Endometrium (tissue), 2 donors: ENCODE measurements around the gene FGFR3.

Experiments used
- FAIRE-seq: peaks from 2 replicates; lab custom pipeline; 2012; peaks lifted over from hg19 to GRCh38; lab: Jason Lieb, UNC
- donor health status: control.
- donor health status: control.

Gene FGFR3

DNA sequence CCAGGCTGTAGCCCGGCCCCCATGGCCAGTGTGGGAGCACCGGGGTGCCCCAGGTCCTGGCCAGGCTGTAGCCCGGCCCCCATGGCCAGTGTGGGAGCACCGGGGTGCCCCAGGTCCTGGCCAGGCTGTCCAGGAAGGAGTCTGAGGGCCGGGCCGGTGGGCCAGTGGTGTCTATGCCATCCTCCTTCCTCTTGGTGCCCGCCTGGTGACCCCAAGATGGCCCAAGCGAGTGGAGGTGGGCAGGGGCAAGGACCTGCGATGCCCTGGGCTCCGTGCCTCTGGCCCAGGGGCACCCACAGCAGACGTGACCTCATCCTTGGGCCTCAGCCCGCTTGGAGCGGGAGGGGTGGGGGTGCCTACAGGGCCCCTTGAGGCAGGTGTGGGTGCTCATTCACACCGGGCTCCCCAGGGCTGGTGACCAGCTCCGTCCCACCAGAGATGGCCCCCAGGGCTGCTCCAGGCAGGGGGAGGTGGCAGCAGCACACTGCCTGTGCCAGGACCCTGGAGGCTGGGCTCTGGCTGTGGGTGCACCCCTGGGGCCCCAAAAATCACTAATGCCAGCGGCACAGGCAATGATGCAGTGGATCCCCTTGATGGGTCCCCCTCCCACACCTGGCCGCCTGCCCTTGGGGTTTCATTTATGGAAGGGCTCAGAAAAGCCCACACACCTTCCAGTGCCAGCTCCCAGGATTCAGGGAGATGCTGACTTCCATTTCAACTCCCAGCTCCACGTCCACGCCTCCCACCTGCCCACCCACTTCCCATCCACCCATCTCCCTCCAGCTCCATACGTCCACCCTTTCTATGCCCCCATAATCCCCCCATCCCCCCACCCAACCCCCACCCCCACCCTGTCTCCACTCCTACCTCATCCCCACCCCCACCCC lies 36.0 kb upstream of the FGFR3 start:
- FAIRE-seq = no peak

DNA sequence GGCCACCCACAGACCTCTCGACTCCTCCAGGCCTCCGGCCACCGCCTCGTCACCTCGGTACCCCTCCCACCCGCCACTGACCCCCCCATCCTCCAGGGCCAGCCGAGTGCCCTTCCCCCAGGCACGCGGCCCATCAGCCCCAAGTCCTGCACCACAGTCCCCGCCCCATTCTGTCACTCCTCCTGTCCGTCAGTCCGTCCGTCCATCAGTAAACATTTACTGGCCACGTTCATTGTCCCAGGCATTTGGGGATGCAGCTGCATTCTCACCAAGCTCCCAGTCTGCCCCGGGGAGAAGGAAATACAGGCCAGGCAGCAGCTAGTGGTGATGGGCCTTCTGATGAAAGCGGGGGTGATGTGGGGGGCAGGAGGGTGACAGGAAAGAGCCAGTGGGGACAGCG lies 35.3 kb upstream of the FGFR3 start:
- no peak for FAIRE-seq

DNA sequence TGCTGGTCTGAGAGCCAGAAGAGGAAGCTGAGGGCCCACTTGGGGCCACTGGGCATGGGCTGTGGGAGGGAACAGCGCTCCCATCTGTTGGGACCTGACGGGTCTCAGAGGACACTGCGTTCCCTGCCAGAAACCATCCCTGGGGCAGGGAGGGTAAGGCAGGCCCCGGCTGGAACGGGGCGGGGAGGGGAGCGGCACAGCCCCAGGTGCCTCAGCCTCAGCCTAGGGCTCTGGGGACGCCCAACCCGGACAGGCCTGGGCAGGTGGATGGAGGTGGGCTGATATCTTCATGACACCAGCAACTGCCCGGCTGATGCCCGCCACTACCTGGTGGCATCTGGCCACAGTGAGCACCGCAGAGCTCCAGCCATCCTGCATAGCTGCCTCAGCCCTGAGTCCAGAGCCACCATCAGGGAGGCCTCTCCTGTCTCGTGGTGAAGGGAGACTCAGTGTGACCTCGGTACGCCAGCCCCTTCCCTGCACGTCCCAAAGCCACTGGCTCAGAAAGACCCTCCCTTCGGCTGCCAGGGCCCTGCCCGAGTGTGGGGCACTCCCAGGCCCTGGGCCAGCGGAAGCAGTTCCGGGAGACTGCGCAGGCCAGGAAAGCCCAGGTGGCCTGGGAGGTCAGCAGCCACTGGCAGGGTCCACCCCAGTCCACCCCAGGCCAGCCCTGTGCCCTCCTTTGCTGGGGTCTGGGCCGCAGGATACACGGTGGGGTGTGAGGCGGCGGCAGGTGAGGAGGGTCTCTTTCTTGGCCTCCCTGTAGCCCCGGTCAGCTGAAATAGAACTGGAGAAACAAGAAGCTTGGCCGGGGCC lies 34.6 kb upstream of the FGFR3 start:
- no peak for FAIRE-seq

DNA sequence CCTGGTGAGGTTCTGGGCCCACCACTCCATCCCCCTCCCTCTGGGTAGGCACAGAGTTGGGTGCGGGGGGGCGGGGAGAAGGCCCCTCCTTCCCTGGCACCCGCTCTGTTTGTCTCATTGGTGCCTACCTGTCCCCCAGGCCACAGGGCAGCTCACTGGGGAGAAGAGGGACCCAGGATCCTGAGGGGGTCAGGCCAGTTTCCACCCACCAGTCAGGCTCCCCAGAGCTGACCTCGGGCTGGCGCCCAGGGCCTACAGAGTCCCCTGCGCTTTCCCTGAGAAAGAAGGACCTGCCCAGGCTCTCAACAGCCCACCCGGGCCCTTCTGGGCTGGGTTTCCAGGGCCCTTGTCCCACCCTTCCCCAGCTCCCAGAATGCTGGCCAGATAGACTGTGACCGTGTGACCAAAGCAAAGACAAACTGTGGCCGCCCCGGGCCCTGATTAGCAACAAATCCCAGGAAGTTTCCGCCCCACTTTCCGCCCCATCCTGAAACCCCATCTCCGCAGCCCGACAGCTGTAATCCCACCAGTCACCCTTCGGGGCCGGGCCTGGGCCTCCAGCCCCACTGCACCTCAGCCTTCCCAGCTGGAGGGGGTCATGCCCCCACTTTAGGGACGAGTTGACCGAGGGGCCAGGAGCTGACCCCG lies 33.8 kb upstream of the FGFR3 start:
- no peak for FAIRE-seq

DNA sequence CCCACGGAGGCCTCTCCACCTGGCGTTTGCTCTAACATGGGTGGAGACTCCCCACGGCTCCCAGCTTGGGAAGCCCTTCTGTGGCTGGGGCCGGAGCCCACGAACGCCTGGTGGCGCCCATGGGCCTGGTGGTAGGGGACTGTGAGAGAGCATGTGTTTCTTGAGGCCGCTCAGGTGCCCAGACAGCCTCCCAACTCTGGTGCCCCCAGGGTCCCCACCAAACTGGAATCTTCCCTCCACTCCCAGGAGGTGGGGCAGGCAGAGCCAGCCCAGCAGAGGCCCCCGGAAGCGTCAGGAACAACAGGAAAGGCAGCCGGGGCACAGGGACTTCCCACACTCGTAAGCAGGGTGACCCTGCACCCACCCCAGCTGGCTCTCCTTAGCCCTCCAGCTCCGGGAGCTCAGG lies 33.3 kb upstream of the FGFR3 start:
- FAIRE-seq = no peak

DNA sequence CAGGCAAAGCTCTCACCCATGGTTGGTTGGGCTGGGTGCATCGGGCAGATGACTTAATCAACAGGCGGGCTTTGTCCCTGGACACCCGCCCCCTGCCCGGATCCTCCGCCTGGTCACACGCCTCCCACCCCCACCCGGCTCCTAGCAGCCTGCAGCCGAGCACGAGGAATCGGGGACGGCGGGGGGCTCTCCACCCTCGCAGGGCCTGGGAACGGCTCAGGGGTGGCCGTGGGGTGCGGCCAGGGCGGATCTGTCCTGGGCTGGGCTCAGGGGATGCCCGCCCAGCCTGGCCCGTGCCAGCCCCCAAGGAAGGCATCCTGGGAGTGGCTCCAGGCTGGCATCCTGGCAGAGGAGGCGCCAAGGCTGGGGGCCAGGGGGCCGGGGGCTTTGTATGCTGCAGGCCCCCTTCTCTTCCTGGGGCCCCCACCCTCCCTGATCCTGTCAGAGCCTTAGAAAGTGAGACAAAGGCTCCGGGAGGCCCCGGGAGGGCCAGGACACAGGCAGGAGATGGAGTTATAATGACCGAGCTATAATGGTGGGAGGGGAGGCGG lies 32.5 kb upstream of the FGFR3 start:
- no peak for FAIRE-seq

DNA sequence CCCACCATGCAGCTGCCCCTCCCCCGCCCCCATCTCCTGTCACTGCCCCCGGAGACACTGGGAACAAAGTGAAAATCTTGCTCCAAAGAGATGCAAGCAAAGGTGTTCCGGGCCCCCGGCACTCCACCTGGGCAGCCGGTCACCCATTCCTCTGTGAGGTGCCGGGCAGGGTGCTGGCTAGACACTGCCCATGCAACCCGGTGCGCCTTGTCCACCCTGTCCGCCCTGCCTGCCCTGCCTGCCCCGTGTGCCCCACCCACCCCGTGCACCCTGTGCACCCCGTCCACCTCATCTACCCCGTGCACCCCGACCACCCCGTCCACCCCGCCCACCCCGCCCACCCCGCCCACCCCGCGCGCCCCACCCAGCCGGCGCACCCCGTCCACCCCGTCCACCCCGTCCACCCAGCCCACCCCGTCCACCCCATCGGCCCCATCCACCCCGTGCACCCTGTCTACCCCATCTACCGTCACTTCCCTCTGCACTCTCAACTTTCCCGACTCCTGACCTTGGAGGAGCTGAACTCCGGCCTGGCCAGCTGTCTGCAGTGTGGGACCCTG lies 31.9 kb upstream of the FGFR3 start:
- no peak for FAIRE-seq

DNA sequence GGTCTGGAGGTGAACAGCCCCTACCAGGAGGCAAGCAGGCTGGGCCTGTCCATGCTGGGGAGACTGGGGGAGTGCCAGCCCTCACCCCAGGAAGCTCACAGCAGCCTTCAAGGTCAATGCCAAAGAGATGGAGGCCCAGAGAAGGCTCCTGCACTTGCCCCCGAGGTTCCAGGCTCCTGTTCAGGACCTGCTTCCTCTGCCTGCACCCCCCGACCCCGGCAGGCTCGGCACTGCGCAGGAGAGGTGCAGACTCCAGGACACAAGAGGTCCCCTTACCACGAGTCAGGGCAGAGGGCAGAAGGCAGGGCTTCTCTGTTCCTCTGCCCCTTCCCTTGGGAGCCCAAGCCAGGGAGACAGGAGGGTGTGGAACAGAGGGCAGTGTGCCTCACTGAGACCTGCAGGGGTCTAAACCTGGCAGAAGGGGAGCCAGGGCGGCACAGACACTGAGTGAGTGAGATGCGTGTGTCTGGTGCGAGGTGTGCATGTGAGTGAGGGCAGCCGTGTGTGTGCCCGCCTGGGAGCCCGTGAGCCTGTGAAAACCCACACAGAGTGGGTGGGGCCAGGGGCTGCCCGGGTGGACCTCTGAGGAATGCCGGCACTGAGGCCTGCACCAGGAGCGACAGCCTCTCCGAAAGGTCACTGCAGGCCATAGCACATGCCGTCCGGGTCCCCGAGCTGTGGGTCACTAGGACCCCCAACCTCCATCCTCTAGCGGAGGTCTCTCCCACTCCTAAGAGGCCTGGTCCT lies 30.7 kb upstream of the FGFR3 start:
- no peak for FAIRE-seq

DNA sequence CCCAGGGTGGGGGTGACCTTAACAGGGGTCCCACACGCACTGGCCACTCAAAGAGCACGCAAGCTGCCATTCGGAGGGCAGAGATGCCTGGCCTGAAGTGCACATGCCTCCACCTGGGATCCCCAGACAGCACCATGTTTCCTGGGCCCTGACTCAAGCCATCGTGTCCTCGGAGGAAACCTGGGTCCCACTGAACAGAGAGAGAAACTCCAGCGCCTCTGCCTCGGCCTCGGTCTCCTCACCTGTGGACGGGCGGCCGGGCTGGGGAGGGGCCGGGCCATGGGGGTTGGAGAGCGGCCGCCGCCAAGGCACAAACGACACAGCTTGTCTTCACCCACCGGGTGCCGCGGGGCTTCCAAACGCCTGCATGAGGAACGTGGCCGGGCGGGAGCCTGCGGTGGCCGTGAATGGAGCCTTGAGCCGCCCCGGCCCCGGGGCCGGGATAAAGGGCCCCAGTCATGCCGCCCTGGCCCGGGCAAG lies 30.0 kb upstream of the FGFR3 start:
- no peak for FAIRE-seq

DNA sequence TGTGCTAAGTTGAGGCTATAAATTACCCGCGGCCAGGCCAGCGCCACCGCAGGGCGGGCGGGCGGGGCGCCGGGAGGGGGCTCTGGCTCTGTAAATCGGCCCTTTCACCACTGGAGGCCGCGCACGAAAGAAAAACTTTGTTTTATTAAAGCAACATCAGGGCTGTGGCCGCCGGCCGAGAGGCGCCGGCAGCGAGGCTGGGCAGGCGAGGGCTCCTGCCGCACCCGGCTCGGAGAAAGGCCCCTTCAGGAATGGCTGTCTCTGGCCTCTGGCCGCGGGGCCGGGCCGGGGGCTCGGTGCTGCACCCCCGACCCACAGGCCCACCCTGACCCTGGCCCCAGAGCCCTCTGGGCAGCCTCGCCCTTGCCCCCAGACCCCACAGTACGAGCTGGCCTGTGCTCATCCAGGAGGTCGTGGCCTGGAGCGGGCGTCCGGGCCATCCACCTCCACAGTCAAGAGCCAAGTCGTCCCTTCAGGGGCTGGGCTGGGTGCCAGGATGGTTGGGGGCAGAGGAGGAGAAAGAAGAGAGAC lies 29.5 kb upstream of the FGFR3 start:
- no peak for FAIRE-seq

DNA sequence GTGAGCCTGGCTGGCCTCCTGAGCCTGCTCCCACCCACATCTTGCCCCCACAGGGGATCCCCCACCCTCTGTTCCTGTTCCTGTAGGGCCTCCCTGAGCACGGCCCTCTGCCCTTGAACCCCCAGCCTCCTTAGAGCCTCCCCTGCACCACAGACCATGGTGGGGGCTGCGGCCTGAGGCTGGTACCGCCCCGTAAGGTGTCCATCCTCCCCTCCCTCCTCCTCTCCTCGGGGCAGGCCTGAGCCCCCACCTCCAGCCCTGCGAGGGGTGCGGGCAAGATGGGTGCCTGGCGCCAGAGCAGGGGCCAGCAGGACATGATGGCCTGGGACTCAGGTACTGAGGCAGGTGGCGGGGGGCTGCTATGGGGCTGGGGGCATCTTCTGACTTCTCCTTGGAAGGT lies 28.4 kb upstream of the FGFR3 start:
- FAIRE-seq = no peak

DNA sequence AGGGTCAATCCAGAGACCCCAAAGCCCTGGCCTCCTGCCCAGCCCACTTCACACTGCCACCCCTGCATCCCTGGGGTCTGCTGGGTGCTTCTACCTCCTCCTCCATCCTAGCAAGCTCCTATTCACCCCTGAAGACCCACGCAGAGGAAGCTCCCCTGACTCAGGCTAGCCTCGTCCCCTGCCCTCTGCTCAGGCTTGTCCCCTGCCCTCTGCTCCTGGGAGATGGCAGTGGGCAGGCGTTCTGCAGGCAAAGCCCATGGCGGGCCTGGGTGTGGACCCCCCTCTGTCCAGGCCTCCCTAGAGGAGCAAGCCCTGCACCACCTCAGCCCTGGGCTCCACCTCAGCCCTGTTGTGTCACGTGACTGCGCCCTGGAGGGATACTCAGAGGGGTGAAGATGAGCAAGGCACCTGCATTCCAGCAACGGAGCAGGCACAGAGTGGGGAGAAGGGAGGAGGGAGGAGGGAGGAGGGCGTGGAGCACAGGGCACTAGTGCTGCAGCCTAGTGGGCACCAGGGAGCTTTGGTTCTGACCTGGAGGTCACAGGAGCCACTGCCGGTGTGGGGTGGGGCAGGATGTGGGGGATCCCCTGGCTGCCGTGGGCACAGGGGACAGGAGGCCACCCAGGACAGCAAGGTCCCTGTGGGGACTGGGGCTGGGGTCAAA lies 27.6 kb upstream of the FGFR3 start:
- FAIRE-seq = no peak

DNA sequence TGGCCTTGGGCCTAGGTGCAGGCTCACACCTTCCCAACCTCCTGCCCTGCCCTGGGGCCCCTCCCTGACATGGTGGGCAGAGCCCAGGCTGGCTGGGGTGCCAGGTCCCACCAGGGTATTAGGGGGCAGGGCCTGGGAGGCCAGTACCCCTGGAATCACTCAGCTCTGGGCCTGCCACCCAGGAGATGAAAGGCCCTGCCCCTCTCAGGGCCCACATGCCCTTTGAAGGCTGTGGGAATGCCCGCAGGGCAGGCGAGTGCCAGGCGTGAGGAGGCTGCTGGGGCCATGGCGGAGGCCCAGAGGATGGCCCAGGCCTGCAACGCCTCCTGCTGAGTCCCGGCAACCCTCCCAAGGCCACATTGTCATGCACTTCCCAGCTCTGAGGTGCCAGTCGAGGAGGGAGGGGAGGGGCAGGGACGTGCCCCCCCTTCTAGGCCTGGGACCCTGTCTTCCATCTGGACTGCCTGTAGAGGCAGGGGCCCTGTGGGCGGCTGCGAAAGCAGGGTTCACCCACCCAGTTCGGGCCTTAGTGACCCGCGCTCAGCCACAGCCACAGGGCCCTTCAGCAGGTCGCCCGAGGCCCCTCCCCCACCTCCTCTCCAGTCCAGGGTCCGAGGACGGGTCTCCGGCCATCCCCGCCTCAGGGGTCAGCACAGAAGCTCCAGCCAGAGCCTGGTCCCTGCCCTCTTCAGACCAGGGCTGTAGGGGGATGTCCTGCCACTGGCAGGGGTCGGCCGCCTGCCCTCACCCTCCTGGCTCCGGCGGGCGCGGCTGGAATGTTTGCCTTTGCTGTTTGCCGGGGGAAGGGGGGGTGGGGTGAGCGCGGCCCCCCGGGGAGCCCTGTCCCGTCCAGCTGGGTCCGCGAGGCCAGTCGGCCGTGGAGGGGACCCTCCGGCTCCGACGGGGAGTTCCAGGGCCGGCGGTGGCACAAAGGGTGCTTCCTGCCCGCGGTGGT lies 26.7 kb upstream of the FGFR3 start:
- FAIRE-seq = no peak

DNA sequence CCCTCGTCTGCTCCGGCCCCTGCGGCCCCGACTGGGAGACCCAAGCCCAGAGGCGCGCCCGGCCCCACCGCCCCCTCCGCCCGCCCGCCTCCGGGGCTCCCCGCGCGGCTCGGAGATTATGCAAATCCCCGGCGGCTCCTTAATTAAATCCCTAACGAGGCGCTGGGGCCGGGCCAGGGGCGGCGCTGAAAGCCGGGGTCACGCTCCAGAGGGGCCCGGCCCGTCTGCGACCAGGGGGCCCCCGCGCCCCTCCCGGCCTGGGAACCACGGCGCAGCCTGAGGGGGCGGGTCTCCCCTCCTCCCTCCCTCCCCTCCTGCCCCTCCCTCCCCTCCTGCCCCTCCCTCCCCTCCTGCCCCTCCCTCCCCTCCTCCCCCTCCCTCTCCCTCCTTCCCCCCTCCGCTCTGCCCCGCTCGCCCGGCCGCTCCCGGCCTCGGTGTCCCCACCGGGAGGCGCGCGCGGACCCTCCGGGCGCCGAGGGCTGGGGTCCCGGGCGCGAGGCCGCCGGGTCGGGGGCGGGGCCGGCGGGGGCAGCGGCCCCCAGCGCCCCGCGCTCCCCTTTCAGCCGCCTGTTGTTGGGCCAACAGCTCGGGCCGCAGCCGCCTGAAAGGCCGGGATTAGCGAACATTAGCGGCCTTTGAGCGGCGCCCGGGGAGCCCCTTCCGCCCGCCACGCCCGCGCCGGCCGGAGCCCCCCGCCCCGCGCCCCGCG lies 25.9 kb upstream of the FGFR3 start:
- FAIRE-seq = no peak

DNA sequence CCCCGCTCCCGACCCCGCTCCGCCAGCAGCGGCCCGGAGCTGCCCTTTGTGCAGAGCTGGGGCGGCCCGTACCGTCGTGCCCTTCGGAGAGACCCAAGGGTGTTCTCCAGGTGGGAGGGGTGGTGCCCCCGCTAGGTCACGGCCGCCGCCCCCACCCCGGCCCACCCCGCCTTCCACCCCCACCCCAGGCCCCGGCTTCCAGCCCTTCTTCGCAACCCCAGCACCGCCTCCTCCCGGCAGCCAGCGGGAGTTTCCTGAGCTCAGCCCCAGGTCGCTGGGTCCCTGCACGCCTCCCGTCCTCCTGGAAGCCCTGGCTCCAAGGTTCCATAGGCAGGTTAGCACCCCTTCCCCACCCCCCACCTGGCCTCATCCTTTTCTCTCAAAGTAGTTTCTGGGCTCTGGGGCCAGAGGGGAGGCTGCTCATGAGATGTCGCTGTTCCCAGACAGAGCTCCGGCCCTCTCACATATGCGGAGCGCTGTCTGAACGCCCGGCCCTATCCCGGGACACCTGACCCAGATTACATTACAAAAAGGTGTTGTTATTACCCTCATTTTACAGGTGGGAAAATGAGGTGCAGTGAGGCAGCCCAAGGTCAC lies 25.2 kb upstream of the FGFR3 start:
- FAIRE-seq = no peak

DNA sequence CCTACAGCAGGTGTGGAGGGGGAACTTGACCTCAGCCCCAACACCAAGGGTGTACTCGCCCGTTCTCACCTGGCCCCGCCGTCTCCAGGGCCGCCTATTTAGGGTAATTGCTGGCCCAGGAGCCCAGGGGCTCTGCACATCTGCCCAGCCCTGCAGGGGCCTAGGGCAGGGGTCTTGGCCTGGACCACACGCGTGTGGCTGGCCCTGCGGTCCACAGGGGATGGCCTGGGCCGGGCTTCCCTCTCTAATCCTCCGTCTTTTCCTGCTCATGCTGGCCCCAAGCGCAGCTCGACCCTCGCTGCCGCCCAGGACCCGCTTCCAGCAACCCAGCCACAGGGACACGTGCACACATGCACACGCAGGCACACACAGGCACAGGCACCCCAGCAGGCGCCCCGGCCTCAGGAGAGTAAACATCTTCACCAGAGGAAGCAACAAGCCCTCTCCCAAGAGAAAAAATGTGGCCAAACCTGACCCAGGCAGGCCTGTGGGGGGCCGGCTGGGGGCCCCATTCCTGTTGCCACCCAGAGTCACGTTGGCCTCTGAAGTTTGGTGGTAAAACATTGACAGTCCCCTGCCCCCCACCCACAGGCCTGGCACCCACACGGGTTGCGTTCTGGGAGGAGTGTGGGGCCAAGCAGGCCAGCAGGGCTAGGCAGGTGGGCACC lies 24.6 kb upstream of the FGFR3 start:
- FAIRE-seq = no peak

DNA sequence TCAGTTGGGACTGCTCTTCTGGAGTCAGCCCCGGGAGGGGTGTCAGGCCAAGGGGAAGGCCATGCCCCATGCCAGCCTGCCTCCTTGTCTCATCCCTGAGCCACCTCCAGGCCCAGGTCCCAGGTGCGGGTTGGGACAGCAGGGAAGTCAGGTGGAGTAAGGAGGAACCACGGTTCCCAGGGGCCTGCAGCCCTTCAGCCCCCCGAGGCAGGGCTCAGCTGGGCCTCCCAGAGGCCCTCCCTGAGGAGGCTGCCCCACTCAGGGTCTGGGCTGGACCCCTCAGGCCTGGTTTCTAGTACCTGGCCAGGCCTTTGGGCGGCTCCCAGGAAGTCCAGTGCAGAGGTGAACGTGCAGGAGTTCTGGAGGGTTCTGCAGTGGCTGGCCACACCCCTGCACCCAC lies 23.4 kb upstream of the FGFR3 start:
- no peak for FAIRE-seq

DNA sequence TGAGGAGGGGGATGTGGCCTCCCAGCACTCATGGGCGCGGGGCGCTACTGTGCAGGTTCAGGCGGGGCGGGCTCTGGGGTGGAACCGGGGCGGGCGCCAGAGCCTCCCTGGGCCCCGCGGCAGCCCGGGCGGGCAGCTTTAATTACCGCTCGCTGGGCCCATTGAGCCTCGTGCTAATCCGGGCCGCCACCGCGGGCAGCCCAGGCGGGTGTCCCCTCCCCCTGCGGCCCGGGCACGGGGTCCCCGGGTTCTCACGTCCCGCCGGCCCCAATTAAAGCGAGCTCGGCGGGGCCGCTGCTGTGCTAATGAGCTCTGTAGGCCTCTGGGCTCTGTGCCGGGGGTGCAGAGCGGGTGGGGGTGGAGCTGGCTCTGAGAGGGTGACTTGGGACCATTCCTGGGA lies 22.8 kb upstream of the FGFR3 start:
- no peak for FAIRE-seq
